HG03469 (cell line): ENCODE results near the gene RNF167.

Experiments
- ATAC-seq: cut with Tn5 transposase; IDR thresholded peaks from one replicate; pipeline ENCODE4 v1.9.1; 2021; ENCODE audit warnings: mild to moderate bottlenecking, moderate library complexity, moderate number of reproducible peaks; ENCODE audit not compliant: unreplicated experiment

The RNF167 gene

GRCh38 chr17:4950746-4951204 lies 10.7 kb downstream of the RNF167 start, which contains the start of gene ENO3:
TSS of gene ENO3 (plus strand) at chr17:4951119. CDS start at chr17:4951830, 711 bp downstream.
- no peak for ATAC-seq

- ATAC-seq, result no peak
Observed at GRCh38 chr17:4951486-4951885, 11.4 kb downstream of the RNF167 start.

GRCh38 chr17:4953451-4953961 lies 13.4 kb downstream of the RNF167 start:
- ATAC-seq, result no peak

GRCh38 chr17:4955091-4955490 lies 15.0 kb downstream of the RNF167 start:
- ATAC-seq, result no peak

- no peak for ATAC-seq
Observed at GRCh38 chr17:4956493-4957061, 16.5 kb downstream of the RNF167 start.

- ATAC-seq, result no peak
Observed at GRCh38 chr17:4958102-4958501, 18.0 kb downstream of the RNF167 start.

GRCh38 chr17:4959261-4959965 lies 19.3 kb downstream of the RNF167 start:
- no peak for ATAC-seq

GRCh38 chr17:4960279-4960922 lies 20.3 kb downstream of the RNF167 start:
- no peak for ATAC-seq

GRCh38 chr17:4965311-4965986 lies 25.4 kb downstream of the RNF167 start:
- ATAC-seq, result no peak

GRCh38 chr17:4966844-4967538 lies 26.9 kb downstream of the RNF167 start:
- ATAC-seq, result peak; percentile 67

GRCh38 chr17:4967539-4968485 lies 27.7 kb downstream of the RNF167 start, which contains the start of gene SPAG7:
TSS of gene SPAG7 (minus strand) at chr17:4967817. CDS start at chr17:4967804, 13 bp downstream.
- peak; percentile 32 for ATAC-seq

GRCh38 chr17:4968486-4969046 lies 28.5 kb downstream of the RNF167 start:
- ATAC-seq, result no peak

- ATAC-seq, result no peak
Observed at GRCh38 chr17:4969047-4969550, 29.0 kb downstream of the RNF167 start.

GRCh38 chr17:4969551-4970173 lies 29.6 kb downstream of the RNF167 start:
- no peak for ATAC-seq

- ATAC-seq, result no peak
Observed at GRCh38 chr17:4970273-4970672, 30.2 kb downstream of the RNF167 start.

- no peak for ATAC-seq
Observed at GRCh38 chr17:4971826-4972225, 31.8 kb downstream of the RNF167 start.

GRCh38 chr17:4972322-4972721 lies 32.3 kb downstream of the RNF167 start:
- no peak for ATAC-seq

- no peak for ATAC-seq
Observed at GRCh38 chr17:4972752-4973151, 32.7 kb downstream of the RNF167 start.
